CD4-positive, alpha-beta T cell (primary cell): ENCODE data around the gene NQO2. TPM values are rescaled to one million over a fixed set of nuclear protein-coding genes. Genes with fewer than 3 reads are reported as not detected.
A peak's percentile ranks its signal among the peaks of the same experiment; 100 is the strongest.

Experiments used
- ATAC-seq: fragments of 200-7000 bp; cut with Tn5 transposase; one replicate; pipeline ENCODE4 v1.10.0; 2022; ENCODE audit warnings: mild to moderate bottlenecking; ENCODE audit not compliant: poor library complexity
- CTCF ChIA-PET: fragments of 350-600 bp; sonication (Branson Sonifier 250); formaldehyde crosslinking; loops from one replicate; lab custom pipeline; 2021; ENCODE audit warnings: antibody characterized with exemption, inconsistent platforms; lab: Charles Lee
- POLR2A ChIA-PET: fragments of 350-600 bp; sonication (Branson Sonifier 250); formaldehyde crosslinking; loops from one replicate; lab custom pipeline; 2021; ENCODE audit warnings: antibody characterized with exemption, inconsistent platforms; lab: Charles Lee
- DNase-seq, 14 experiments: peaks; one replicate each; pipeline ENCODE4 v3.0.0-alpha.2; 2013 to 2020; ENCODE audit warnings: mixed read lengths in 2 of 14
- H3K27ac ChIP-seq, 2 donors: one replicate each; pipeline versions ENCODE4 v1.5.1 to v1.7.0; 2013; ENCODE audit warnings: low read length in 2 of 2, low read depth in 1 of 2, mild to moderate bottlenecking in 1 of 2
- H3K27me3 ChIP-seq, 2 experiments: 1 replicate in 1 of 2; 2 replicates in 1 of 2; pipeline versions ENCODE4 v1.6.1 to v1.7.0; 2013; ENCODE audit warnings: low read length in 2 of 2, control low read depth in 1 of 2, mild to moderate bottlenecking in 1 of 2, moderate library complexity in 1 of 2; ENCODE audit not compliant: insufficient read depth in 2 of 2, control insufficient read depth in 1 of 2
- H3K36me3 ChIP-seq: one replicate; pipeline ENCODE4 v1.6.1; 2013; ENCODE audit warnings: low read length, control low read depth; ENCODE audit not compliant: insufficient read depth
- H3K4me1 ChIP-seq: one replicate; pipeline ENCODE4 v1.6.1; 2013; ENCODE audit warnings: low read length, control low read depth; ENCODE audit not compliant: insufficient read depth
- H3K4me3 ChIP-seq: one replicate; pipeline ENCODE4 v1.5.1; 2013; ENCODE audit warnings: mild to moderate bottlenecking, low read length, moderate library complexity
- H3K9me3 ChIP-seq, 2 experiments: 1 replicate in 1 of 2; 2 replicates in 1 of 2; pipeline versions ENCODE4 v1.6.1 to v1.7.0; 2013; ENCODE audit warnings: low read length in 2 of 2, mild to moderate bottlenecking in 2 of 2, control low read depth in 1 of 2, moderate library complexity in 1 of 2; ENCODE audit not compliant: control insufficient read depth in 1 of 2, insufficient read depth in 1 of 2
- H3K27ac Mint-ChIP-seq: one replicate; pipeline ENCODE4 v1.8.0; 2020; ENCODE audit warnings: mixed read lengths
- H3K27me3 Mint-ChIP-seq: one replicate; pipeline ENCODE4 v1.8.0; 2021; ENCODE audit warnings: mixed read lengths
- H3K36me3 Mint-ChIP-seq: one replicate; pipeline ENCODE4 v1.8.0; 2021; ENCODE audit warnings: low read depth, mixed read lengths
- H3K4me1 Mint-ChIP-seq: one replicate; pipeline ENCODE4 v1.8.0; 2021; ENCODE audit warnings: low read depth, mixed read lengths
- H3K4me3 Mint-ChIP-seq: one replicate; pipeline ENCODE4 v1.8.0; 2020; ENCODE audit warnings: mild to moderate bottlenecking, mixed read lengths
- H3K9me3 Mint-ChIP-seq: one replicate; pipeline ENCODE4 v1.8.0; 2020; ENCODE audit warnings: mixed read lengths
- intact Hi-C, 2 experiments: fragments of 100-400 bp; cut with DNase I in 1 of 2; cut with micrococcal nuclease in 1 of 2; formaldehyde crosslinking; loops; one replicate each; pipeline versions ENCODE4 v1.15.1 to v1.9.0; 2023 to 2025; cut with DNase I, micrococcal nuclease
- total RNA-seq, 174 experiments: library from RNA in 2 of 174; stranded (reverse) in 2 of 174; gene quantifications; one replicate each; pipeline ENCODE4 v1.2.3 and lab custom pipeline; 2021 to 2026
- TF ChIP-seq, protein P1 (sequence below): fragments of 200-600 bp; IDR thresholded peaks from one replicate; pipeline ENCODE4 v1.8.0; 2022; ENCODE audit warnings: antibody characterized with exemption, mild to moderate bottlenecking

The NQO2 gene
- total RNA-seq, 2 experiments from 2014 or later, result 6.7 to 7.7 TPM

DNA sequence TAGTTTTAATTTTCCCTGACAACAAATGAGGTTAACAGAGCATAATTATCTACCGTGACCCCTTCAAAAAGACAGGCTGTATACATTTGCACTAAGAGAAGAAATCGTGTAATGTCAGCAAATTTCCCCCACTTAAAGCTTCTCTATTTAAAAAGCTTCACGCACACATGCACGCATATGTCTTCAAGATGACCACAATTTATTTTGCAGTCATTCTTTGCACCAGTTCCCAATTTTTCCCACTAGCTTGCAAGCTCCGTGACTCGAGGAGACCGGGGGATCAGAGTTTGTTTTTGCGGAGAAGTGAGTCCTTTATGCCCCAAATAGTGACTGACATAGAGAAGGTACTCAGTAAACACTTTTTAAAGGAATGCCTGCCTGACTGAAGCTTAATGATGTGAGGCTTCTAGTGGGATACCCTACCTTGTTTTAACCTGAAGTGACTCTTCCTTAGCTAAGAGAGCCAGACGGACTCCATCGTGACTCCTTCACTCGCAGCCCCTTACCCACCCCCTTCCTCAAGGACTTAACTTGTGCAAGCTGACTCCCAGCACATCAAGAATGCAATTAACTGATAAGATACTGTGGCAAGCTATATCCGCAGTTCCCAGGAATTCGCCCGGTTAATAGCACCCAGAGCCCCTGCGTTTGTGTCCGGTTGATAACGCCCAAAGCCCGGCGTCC lies 9.3 kb upstream of the NQO2 start:
- CTCF ChIA-PET, result interaction anchor here (1.0 to 2.3 kb wide), 13 partner anchors 9 to 261 kb away, joined by 3 to 12 read pairs (median 5); partner anchors contain the start of genes NQO2, SERPINB1 and WRNIP1
- Mint-ChIP-seq H3K4me1 (peaks cover 28% of the 10 kb centered on the region), H3K4me3 (peak overlapping the region; percentile 97), H3K27me3 (no peaks in the 10 kb centered on the region), H3K36me3 (peaks cover 26% of the 10 kb centered on the region), H3K9me3 (no peaks in the 10 kb centered on the region), H3K27ac (peak overlapping the region; percentile 100)
- H3K27me3 ChIP-seq, result no peaks in the 10 kb centered on the region
- TF ChIP-seq, protein P1, sequence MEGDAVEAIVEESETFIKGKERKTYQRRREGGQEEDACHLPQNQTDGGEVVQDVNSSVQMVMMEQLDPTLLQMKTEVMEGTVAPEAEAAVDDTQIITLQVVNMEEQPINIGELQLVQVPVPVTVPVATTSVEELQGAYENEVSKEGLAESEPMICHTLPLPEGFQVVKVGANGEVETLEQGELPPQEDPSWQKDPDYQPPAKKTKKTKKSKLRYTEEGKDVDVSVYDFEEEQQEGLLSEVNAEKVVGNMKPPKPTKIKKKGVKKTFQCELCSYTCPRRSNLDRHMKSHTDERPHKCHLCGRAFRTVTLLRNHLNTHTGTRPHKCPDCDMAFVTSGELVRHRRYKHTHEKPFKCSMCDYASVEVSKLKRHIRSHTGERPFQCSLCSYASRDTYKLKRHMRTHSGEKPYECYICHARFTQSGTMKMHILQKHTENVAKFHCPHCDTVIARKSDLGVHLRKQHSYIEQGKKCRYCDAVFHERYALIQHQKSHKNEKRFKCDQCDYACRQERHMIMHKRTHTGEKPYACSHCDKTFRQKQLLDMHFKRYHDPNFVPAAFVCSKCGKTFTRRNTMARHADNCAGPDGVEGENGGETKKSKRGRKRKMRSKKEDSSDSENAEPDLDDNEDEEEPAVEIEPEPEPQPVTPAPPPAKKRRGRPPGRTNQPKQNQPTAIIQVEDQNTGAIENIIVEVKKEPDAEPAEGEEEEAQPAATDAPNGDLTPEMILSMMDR, result no peak
- H3K4me1 ChIP-seq, result peaks cover 32% of the 10 kb centered on the region
- H3K4me3 ChIP-seq, result peak overlapping the region; percentile 98
- no peaks in the 10 kb centered on the region for H3K9me3 ChIP-seq
- ATAC-seq, result no peak
- POLR2A ChIA-PET, result interaction anchor here (0.6 to 6.2 kb wide), 48 partner anchors 8 to 1031 kb away, joined by 3 to 168 read pairs (median 8); partner anchors contain the start of genes BPHL, NQO2, PSMG4 and RIPK1
- no peaks in the 10 kb centered on the region for H3K36me3 ChIP-seq
- intact Hi-C loops, result loop anchor here in 1 of 2 experiments (5.0 kb wide), 2 partner anchors 132 to 1147 kb away; partner anchors contain the start of gene ECI2
- peak in 5 of 14 experiments; percentile 12 to 52 (median 34) for DNase-seq
- peak overlapping the region; percentile 92 to 96 for H3K27ac ChIP-seq

DNA sequence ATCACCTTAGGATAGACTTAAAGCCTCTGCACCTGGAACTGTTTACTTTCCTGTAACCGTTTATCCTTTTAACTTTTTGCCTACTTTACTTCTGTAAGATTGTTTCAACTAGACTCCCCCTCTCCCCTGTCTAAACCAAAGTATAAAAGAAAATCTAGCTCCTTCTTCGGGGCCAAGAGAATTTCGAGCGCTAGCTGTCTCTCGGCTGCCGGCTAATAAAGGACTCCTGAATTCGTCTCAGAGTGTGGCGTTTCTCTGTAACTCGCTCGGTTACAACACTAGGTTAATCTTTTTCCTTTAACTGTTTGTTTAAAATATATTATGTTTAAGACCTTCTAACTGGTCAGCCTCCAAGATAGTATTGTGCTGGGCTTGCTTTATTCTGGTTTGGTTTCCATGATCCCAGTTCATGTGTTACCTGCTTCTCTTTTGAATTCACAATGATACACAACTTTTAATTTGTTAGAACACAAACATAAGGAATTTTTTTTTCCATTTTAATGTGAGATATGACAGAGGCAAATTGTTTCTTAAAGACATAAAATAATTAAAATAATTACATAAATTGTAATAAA lies 8.7 kb upstream of the NQO2 start:
- no peak for ATAC-seq
- peak in 3 of 14 experiments; percentile 6 to 37 (median 23) for DNase-seq
- Histone ChIP-seq H3K9me3 (no peaks in the 10 kb centered on the region), H3K27me3 (no peaks in the 10 kb centered on the region), H3K4me1 (peaks cover 32% of the 10 kb centered on the region), H3K4me3 (peak overlapping the region; percentile 98), H3K27ac (peak overlapping the region; percentile 92 to 96), H3K36me3 (no peaks in the 10 kb centered on the region)
- ChIA-PET POLR2A (interaction anchor here (0.9 to 6.2 kb wide), 28 partner anchors 8 to 1030 kb away, joined by 3 to 168 read pairs (median 20); partner anchors contain the start of genes BPHL, NQO2, PSMG4 and RIPK1), CTCF (interaction anchor here (1.4 to 2.3 kb wide), 4 partner anchors 8 to 260 kb away, joined by 3 to 7 read pairs (median 6); partner anchors contain the start of gene NQO2)
- Mint-ChIP-seq H3K4me1 (peaks cover 28% of the 10 kb centered on the region), H3K9me3 (no peaks in the 10 kb centered on the region), H3K27ac (peak overlapping the region; percentile 100), H3K27me3 (no peaks in the 10 kb centered on the region), H3K4me3 (peak overlapping the region; percentile 97), H3K36me3 (peaks cover 26% of the 10 kb centered on the region)
- intact Hi-C loops, result loop anchor here in 1 of 2 experiments (5.0 kb wide), 2 partner anchors 131 to 1146 kb away; partner anchors contain the start of gene ECI2
- TF ChIP-seq, protein P1, result no peak

- ATAC-seq (no peak), DNase-seq (no peak)
- ChIA-PET CTCF (no interaction called here), POLR2A (interaction anchor here (1.7 to 6.2 kb wide), 3 partner anchors 50 to 126 kb away, joined by 3 to 168 read pairs (median 39); partner anchors contain the start of gene BPHL)
- no peaks in the 10 kb centered on the region for H3K9me3 ChIP-seq
- peaks cover 27% of the 10 kb centered on the region for H3K4me1 ChIP-seq
- TF ChIP-seq, protein P1, result no peak
- no peaks in the 10 kb centered on the region for H3K27me3 ChIP-seq
- no peaks in the 10 kb centered on the region for H3K36me3 ChIP-seq
- H3K4me3 ChIP-seq, result no peak overlapping the region
- Mint-ChIP-seq H3K4me3 (peak overlapping the region; percentile 59), H3K27me3 (no peaks in the 10 kb centered on the region), H3K36me3 (peaks cover 26% of the 10 kb centered on the region), H3K27ac (peak overlapping the region; percentile 100), H3K9me3 (no peaks in the 10 kb centered on the region), H3K4me1 (peaks cover 23% of the 10 kb centered on the region)
- no peak overlapping the region for H3K27ac ChIP-seq
- intact Hi-C loops, result loop anchor here in 1 of 2 experiments (5.0 kb wide), 2 partner anchors 130 to 1145 kb away; partner anchors contain the start of gene ECI2
Measured at GRCh38 chr6:2992330-2992979, 7.2 kb upstream of the NQO2 start.
